Hepatocyte (in vitro differentiated cells): ENCODE measurements around the gene BAG5.

ENCODE experiments used
- EZH2 ChIP-seq: fragments of 200-600 bp; sonication (generic); IDR thresholded peaks from 2 replicates; pipeline ENCODE4 v1.6.1; 2016; ENCODE audit warnings: antibody characterized with exemption, mild to moderate bottlenecking, borderline replicate concordance
- EZH2phosphoT487 ChIP-seq: fragments of 200-600 bp; sonication (generic); IDR thresholded peaks from one replicate; pipeline ENCODE4 v1.6.1; 2018; ENCODE audit warnings: antibody characterized with exemption, mild to moderate bottlenecking, low read depth, moderate library complexity; ENCODE audit not compliant: unreplicated experiment, severe bottlenecking
- TF ChIP-seq, protein P1 (sequence below): fragments of 200-600 bp; sonication (generic); IDR thresholded peaks from 2 replicates; pipeline ENCODE4 v1.5.1; 2016; ENCODE audit warnings: antibody characterized with exemption, mild to moderate bottlenecking; ENCODE audit not compliant: poor library complexity

DNA sequence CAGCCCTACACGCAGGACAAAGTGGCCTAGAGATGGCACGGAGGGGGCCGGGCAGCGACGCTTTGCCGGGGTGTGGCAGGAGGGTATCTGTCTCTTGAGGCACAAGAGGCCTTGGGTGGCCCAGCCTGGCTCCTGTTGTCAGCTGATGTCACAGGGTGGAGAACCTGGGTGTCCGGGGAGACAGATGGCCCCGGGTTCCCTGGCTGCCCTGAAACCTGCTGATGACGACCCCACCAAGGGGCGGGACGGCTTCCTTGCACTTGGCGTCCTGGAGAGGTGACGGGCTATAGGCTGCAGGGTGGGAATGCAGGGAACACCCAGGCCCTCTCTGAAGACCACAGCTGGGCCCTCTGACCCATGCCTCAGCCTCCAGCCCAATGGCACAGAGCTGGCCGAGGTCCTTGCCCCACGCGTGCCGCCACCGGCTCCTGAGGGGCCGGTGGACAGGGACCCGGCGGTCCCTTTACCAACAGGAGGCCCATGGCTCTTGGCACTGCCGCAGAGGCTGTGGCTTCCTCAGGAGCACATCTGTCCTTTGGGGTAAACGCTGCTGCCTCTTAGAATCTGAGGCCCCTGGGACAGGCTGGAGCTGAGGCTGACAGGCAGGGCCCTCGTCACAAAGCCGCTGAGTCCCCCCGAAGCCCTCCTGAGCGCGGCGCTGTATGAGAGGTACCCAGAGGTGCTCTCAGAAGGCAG is 17.1 kb downstream of the BAG5 start:
- TF ChIP-seq, protein P1, sequence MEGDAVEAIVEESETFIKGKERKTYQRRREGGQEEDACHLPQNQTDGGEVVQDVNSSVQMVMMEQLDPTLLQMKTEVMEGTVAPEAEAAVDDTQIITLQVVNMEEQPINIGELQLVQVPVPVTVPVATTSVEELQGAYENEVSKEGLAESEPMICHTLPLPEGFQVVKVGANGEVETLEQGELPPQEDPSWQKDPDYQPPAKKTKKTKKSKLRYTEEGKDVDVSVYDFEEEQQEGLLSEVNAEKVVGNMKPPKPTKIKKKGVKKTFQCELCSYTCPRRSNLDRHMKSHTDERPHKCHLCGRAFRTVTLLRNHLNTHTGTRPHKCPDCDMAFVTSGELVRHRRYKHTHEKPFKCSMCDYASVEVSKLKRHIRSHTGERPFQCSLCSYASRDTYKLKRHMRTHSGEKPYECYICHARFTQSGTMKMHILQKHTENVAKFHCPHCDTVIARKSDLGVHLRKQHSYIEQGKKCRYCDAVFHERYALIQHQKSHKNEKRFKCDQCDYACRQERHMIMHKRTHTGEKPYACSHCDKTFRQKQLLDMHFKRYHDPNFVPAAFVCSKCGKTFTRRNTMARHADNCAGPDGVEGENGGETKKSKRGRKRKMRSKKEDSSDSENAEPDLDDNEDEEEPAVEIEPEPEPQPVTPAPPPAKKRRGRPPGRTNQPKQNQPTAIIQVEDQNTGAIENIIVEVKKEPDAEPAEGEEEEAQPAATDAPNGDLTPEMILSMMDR, result no peak
- TF ChIP-seq EZH2 (no peak), EZH2phosphoT487 (no peak)
